GM23338 (cell line): ENCODE results near the gene SPC24. TPM values are rescaled to one million over a fixed set of nuclear protein-coding genes. Genes with fewer than 3 reads are reported as not detected.

Source experiments
- ATAC-seq: fragments of 200-7000 bp; cut with Tn5 transposase; 3 replicates; pipeline ENCODE4 v1.9.1; 2020
- DNase-seq: peaks from one replicate; pipeline ENCODE4 v3.0.0-alpha.2; 2015; ENCODE audit warnings: low spot score
- H2AFZ ChIP-seq: fragments of 200-600 bp; sonication (generic); 2 replicates; pipeline ENCODE4 v1.8.0; 2016; ENCODE audit warnings: antibody characterized with exemption, mild to moderate bottlenecking, moderate library complexity
- H3F3A ChIP-seq: fragments of 200-600 bp; sonication (generic); replicated peaks from 2 replicates; pipeline ENCODE4 v1.8.0; 2017; ENCODE audit warnings: antibody characterized with exemption, mixed run types, low read depth
- H3K27ac ChIP-seq: fragments of 200-600 bp; sonication (generic); 2 replicates; pipeline ENCODE4 v1.6.1; 2016; ENCODE audit warnings: low read depth
- H3K27me3 ChIP-seq: fragments of 200-600 bp; sonication (generic); 2 replicates; pipeline ENCODE4 v1.8.0; 2016; ENCODE audit warnings: mild to moderate bottlenecking, mixed run types, moderate library complexity; ENCODE audit not compliant: insufficient read depth
- H3K36me3 ChIP-seq: fragments of 200-600 bp; sonication (generic); 2 replicates; pipeline ENCODE4 v1.8.0; 2016; ENCODE audit warnings: mild to moderate bottlenecking; ENCODE audit not compliant: insufficient read depth
- H3K4me1 ChIP-seq: fragments of 200-600 bp; sonication (generic); 2 replicates; pipeline ENCODE4 v1.8.0; 2016; ENCODE audit warnings: mild to moderate bottlenecking, moderate library complexity; ENCODE audit not compliant: insufficient read depth
- H3K4me2 ChIP-seq: fragments of 200-600 bp; sonication (generic); 2 replicates; pipeline ENCODE4 v1.7.1; 2017; ENCODE audit warnings: mixed run types
- H3K4me3 ChIP-seq: fragments of 200-600 bp; sonication (generic); 2 replicates; pipeline ENCODE4 v1.6.1; 2016; ENCODE audit warnings: mixed run types
- H3K79me2 ChIP-seq: fragments of 200-600 bp; sonication (generic); replicated peaks from 2 replicates; pipeline ENCODE4 v1.8.0; 2017; ENCODE audit warnings: mild to moderate bottlenecking; ENCODE audit not compliant: insufficient read depth
- H3K9me2 ChIP-seq: fragments of 200-600 bp; sonication (generic); 2 replicates; pipeline ENCODE4 v1.8.0; 2017; ENCODE audit not compliant: insufficient read depth
- H4K20me1 ChIP-seq: fragments of 200-600 bp; sonication (generic); replicated peaks from 2 replicates; pipeline ENCODE4 v1.8.0; 2017; ENCODE audit warnings: mild to moderate bottlenecking; ENCODE audit not compliant: insufficient read depth
- H3K27ac Mint-ChIP-seq: 2 replicates; pipeline ENCODE4 v1.8.0; 2020; ENCODE audit warnings: inconsistent platforms, mild to moderate bottlenecking, moderate library complexity, mixed read lengths
- H3K27me3 Mint-ChIP-seq: 3 replicates; pipeline ENCODE4 v1.8.0; 2022; ENCODE audit warnings: low read depth, mild to moderate bottlenecking, moderate library complexity, mixed read lengths, inconsistent platforms; ENCODE audit not compliant: insufficient read depth, poor library complexity
- H3K36me3 Mint-ChIP-seq: 3 replicates; pipeline ENCODE4 v1.8.0; 2021; ENCODE audit warnings: low read depth, mild to moderate bottlenecking, inconsistent platforms, moderate library complexity, mixed read lengths
- H3K4me1 Mint-ChIP-seq: 3 replicates; pipeline ENCODE4 v1.8.0; 2020; ENCODE audit warnings: mild to moderate bottlenecking, inconsistent platforms, mixed read lengths
- H3K4me3 Mint-ChIP-seq: 3 replicates; pipeline ENCODE4 v1.8.0; 2021; ENCODE audit warnings: moderate library complexity, mild to moderate bottlenecking, inconsistent platforms, mixed read lengths
- H3K9me3 Mint-ChIP-seq: 3 replicates; pipeline ENCODE4 v1.8.0; 2020; ENCODE audit warnings: moderate library complexity, mild to moderate bottlenecking, inconsistent platforms, mixed read lengths
- CREB1 ChIP-seq: fragments of 250-450 bp; sonication (Bioruptor Pico); IDR thresholded peaks from 2 replicates; pipeline ENCODE4 v1.5.0; 2020; ENCODE audit warnings: low read depth, mild to moderate bottlenecking, moderate library complexity
- JUNB ChIP-seq: IDR thresholded peaks from one replicate; pipeline ENCODE4 v1.6.1; 2016; ENCODE audit warnings: antibody characterized with exemption; ENCODE audit not compliant: unreplicated experiment
- NANOG ChIP-seq: IDR thresholded peaks from 2 replicates; pipeline ENCODE4 v1.6.1; 2016; ENCODE audit warnings: antibody characterized with exemption, borderline replicate concordance
- STAT1 ChIP-seq: IDR thresholded peaks from one replicate; pipeline ENCODE4 v1.6.1; 2016; ENCODE audit warnings: antibody characterized with exemption; ENCODE audit not compliant: unreplicated experiment
- ZNF114 ChIP-seq: fragments of 250-450 bp; sonication (Bioruptor Pico); IDR thresholded peaks from 2 replicates; pipeline ENCODE4 v1.5.0; 2020; ENCODE audit warnings: mild to moderate bottlenecking, moderate library complexity
- ZNF331 ChIP-seq: fragments of 250-450 bp; sonication (Bioruptor Pico); IDR thresholded peaks from 2 replicates; pipeline ENCODE4 v1.5.0; 2020; ENCODE audit warnings: low read depth, mild to moderate bottlenecking, moderate library complexity
- ZNF462 ChIP-seq: fragments of 250-450 bp; sonication (Bioruptor Pico); IDR thresholded peaks from 2 replicates; pipeline ENCODE4 v1.5.0; 2020; ENCODE audit warnings: mild to moderate bottlenecking, moderate library complexity
- polyA plus RNA-seq: library from polyadenylated mRNA; unstranded; fragments of >200 nt; fragmentation: Nextera tagmentation; extraction: Ambion mirVana; gene quantifications from 2 replicates; pipeline ENCODE4 v1.2.1, GENCODE V29; 2016
- total RNA-seq: library from RNA; depleted of rRNA; stranded (reverse); fragments of >200 nt; shearing (Covaris generic); gene quantifications from 2 replicates; pipeline ENCODE4 v1.2.3, GENCODE V29; 2014
- TF ChIP-seq, protein P1 (sequence below), 2 experiments: fragments of 200-600 bp in 1 of 2; sonication (generic) in 1 of 2; conservative IDR thresholded peaks; 2 replicates each; pipeline versions ENCODE4 v1.5.1 to v1.6.1; 2016 to 2017; ENCODE audit warnings: antibody characterized with exemption in 2 of 2, low read depth in 2 of 2, mild to moderate bottlenecking in 2 of 2, moderate library complexity in 1 of 2

Gene SPC24
- total and polyA plus RNA-seq, 2 experiments from 2014 or later: 38.7 to 40.6 TPM

DNA sequence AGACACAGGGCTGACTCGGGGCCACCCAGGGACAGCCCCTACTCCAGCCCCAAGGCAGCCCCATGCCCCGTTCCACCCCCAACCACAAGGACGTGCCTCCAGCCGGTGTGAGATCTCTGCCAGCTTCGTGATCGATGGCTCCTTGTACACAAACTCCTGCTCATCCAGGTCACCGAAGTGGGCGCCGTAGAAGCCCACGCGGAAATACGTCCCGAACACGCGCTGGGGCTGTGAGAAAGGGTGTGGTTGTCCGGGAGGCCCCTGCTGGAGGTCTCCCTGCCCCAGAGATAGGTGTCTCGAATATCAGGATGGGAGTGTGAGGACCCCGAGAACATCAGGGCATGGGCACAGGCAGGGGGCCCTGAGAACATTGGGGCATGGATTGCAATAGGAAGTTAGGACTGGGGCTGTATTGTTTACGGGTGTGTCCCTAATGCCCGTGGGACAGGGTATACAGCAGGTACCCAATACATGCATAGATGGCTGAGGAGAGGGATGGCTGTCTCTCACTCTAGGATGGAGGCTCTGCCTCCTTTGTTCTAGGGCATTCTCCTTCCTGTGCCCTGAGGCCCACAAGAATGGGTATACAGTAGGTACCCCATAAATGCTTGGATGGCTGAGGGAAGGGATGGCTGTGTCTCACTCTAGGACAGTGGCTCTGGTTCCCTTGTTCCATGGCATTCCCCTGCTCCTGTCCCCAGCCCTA lies 47.1 kb upstream of the SPC24 start (continued):
- TF ChIP-seq ZNF462 (CRISPR knock-in tag): no peak
- TF ChIP-seq, protein P1, sequence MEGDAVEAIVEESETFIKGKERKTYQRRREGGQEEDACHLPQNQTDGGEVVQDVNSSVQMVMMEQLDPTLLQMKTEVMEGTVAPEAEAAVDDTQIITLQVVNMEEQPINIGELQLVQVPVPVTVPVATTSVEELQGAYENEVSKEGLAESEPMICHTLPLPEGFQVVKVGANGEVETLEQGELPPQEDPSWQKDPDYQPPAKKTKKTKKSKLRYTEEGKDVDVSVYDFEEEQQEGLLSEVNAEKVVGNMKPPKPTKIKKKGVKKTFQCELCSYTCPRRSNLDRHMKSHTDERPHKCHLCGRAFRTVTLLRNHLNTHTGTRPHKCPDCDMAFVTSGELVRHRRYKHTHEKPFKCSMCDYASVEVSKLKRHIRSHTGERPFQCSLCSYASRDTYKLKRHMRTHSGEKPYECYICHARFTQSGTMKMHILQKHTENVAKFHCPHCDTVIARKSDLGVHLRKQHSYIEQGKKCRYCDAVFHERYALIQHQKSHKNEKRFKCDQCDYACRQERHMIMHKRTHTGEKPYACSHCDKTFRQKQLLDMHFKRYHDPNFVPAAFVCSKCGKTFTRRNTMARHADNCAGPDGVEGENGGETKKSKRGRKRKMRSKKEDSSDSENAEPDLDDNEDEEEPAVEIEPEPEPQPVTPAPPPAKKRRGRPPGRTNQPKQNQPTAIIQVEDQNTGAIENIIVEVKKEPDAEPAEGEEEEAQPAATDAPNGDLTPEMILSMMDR (conservative IDR thresholded peaks at IDR 0.05; ENCODE audit: low read depth in 2 of 2): no peak
- TF ChIP-seq NANOG: no peak

- Histone ChIP-seq H3K27ac (no peak overlapping the region), H3F3A (peaks cover 27% of the 10 kb centered on the region), H3K79me2 (no peaks in the 10 kb centered on the region), H3K4me1 (no peaks in the 10 kb centered on the region; the same call in 1 of the 2 replicates), H3K4me3 (no peak overlapping the region), H2AFZ (no peak overlapping the region), H3K4me2 (no peak overlapping the region), H4K20me1 (no peaks in the 10 kb centered on the region), H3K9me2 (no peaks in the 10 kb centered on the region), H3K27me3 (no peaks in the 10 kb centered on the region), H3K36me3 (no peaks in the 10 kb centered on the region)
- Mint-ChIP-seq H3K4me1 (peaks cover 3% of the 10 kb centered on the region; the same call in 2 of the 3 replicates), H3K27ac (no peak overlapping the region), H3K4me3 (no peak overlapping the region), H3K36me3 (peaks cover 10% of the 10 kb centered on the region; the same call in 2 of the 3 replicates), H3K27me3 (peaks cover 11% of the 10 kb centered on the region), H3K9me3 (no peaks in the 10 kb centered on the region)
- DNase-seq: no peak
- ATAC-seq: no peak
- TF ChIP-seq CREB1: no peak
- TF ChIP-seq JUNB: no peak
- TF ChIP-seq STAT1: no peak
- no peak for TF ChIP-seq ZNF114 (CRISPR knock-in tag)
- TF ChIP-seq ZNF331 (CRISPR knock-in tag): no peak
Observed at GRCh38 chr19:11201791-11202190, 46.2 kb upstream of the SPC24 start.
